ENCODE data around the gene MOB3B. TPM values are rescaled to one million over a fixed set of nuclear protein-coding genes. Genes with fewer than 3 reads are reported as not detected.

MOB3B gene
- total and polyA plus RNA-seq, 2 of the 13 experiments (the other 11 are each of a cell fraction or from before 2014, with no cell fraction given): 0.03 to 0.09 TPM

GRCh38 chr9:27535701-27536118, 6.1 kb upstream of the MOB3B start (continued):
- no peak for TF ChIP-seq HNF1B (CRISPR knock-in tag; IDR thresholded peaks at IDR 0.05)
- TF ChIP-seq ZNF766 (CRISPR knock-in tag; IDR thresholded peaks at IDR 0.05; ENCODE audit: borderline replicate concordance): no peak
- TF ChIP-seq BRF2 (CRISPR knock-in tag; IDR thresholded peaks at IDR 0.05): no peak

- 78% methylated on average over 3 of the region's 3 CpGs for WGBS (ENCODE audit: low lambda C conversion rate)
- ChIA-PET CTCF (ENCODE audit: low intra/inter-chr PET ratio, low total read pairs) (no interaction called here), POLR2A (no interaction called here)
- H3K9ac ChIP-seq (ENCODE audit: insufficient read depth, low read depth, low read length): no peak overlapping the region
- no peaks in the 10 kb centered on the region; a peak in 1 of 5 replicates for H3K27me3 ChIP-seq (ENCODE audit: control insufficient read depth in 1 of 2, insufficient read depth in 2 of 2, low read length in 2 of 2)
- H3K4me3 ChIP-seq (replicated peaks in 1 of 3; ENCODE audit: insufficient read depth in 1 of 3, low read depth in 2 of 3, low read length in 3 of 3): no peak overlapping the region
- H3K27ac ChIP-seq (ENCODE audit: extremely low read length, insufficient read depth, low read length): no peak overlapping the region
- H2AFZ ChIP-seq (ENCODE audit: low read length): no peak overlapping the region
- H3K36me3 ChIP-seq (replicated peaks in 1 of 2; ENCODE audit: control insufficient read depth in 1 of 2, insufficient read depth in 2 of 2, low read length in 2 of 2): no peaks in the 10 kb centered on the region
- no peak overlapping the region for H3K4me2 ChIP-seq (ENCODE audit: low read depth, low read length)
- FAIRE-seq (no peak), DNase-seq (ENCODE audit: low spot score) (no peak), ATAC-seq (no peak)
- no peaks in the 10 kb centered on the region for H3K79me2 ChIP-seq (ENCODE audit: insufficient read depth, low read length)
- TF ChIP-seq RARA (CRISPR knock-in tag; IDR thresholded peaks at IDR 0.05) (no peak), HNRNPK (IDR thresholded peaks at IDR 0.05; ENCODE audit: low read depth, low read length, poor library complexity, severe bottlenecking) (peak; percentile 66)
- no peaks in the 10 kb centered on the region for H3K9me3 ChIP-seq (ENCODE audit: low read length)
- no peaks in the 10 kb centered on the region for H4K20me1 ChIP-seq (ENCODE audit: insufficient read depth, low read length)
- in situ Hi-C loops (cut with HindIII; ENCODE audit: extremely low pct_ligation_motif_present, low pct_unique_long_range_greater_than_20kb): no loop called here
- intact Hi-C loops (cut with micrococcal nuclease; ENCODE audit: unreplicated experiment): no loop called here
- H3K4me1 ChIP-seq (ENCODE audit: insufficient read depth, low read length): peaks cover 36% of the 10 kb centered on the region
- no TSS peak for BruUV-seq (replicated peaks)
Measured at GRCh38 chr9:27534658-27535209, 5.1 kb upstream of the MOB3B start.

Data from HepG2 (cell line).